HG02938 (cell line): ENCODE results near the gene TTC17.
"Not testable (repeated sequence)": the region's sequence is repeated elsewhere in the genome, so short reads cannot be mapped to it uniquely, and the experiment has no call there.

Source experiments
- ATAC-seq: cut with Tn5 transposase; IDR thresholded peaks from one replicate; pipeline ENCODE4 v1.9.1; 2021; ENCODE audit warnings: mild to moderate bottlenecking, moderate library complexity; ENCODE audit not compliant: unreplicated experiment

The TTC17 gene, protein sequence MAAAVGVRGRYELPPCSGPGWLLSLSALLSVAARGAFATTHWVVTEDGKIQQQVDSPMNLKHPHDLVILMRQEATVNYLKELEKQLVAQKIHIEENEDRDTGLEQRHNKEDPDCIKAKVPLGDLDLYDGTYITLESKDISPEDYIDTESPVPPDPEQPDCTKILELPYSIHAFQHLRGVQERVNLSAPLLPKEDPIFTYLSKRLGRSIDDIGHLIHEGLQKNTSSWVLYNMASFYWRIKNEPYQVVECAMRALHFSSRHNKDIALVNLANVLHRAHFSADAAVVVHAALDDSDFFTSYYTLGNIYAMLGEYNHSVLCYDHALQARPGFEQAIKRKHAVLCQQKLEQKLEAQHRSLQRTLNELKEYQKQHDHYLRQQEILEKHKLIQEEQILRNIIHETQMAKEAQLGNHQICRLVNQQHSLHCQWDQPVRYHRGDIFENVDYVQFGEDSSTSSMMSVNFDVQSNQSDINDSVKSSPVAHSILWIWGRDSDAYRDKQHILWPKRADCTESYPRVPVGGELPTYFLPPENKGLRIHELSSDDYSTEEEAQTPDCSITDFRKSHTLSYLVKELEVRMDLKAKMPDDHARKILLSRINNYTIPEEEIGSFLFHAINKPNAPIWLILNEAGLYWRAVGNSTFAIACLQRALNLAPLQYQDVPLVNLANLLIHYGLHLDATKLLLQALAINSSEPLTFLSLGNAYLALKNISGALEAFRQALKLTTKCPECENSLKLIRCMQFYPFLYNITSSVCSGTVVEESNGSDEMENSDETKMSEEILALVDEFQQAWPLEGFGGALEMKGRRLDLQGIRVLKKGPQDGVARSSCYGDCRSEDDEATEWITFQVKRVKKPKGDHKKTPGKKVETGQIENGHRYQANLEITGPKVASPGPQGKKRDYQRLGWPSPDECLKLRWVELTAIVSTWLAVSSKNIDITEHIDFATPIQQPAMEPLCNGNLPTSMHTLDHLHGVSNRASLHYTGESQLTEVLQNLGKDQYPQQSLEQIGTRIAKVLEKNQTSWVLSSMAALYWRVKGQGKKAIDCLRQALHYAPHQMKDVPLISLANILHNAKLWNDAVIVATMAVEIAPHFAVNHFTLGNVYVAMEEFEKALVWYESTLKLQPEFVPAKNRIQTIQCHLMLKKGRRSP

DNA sequence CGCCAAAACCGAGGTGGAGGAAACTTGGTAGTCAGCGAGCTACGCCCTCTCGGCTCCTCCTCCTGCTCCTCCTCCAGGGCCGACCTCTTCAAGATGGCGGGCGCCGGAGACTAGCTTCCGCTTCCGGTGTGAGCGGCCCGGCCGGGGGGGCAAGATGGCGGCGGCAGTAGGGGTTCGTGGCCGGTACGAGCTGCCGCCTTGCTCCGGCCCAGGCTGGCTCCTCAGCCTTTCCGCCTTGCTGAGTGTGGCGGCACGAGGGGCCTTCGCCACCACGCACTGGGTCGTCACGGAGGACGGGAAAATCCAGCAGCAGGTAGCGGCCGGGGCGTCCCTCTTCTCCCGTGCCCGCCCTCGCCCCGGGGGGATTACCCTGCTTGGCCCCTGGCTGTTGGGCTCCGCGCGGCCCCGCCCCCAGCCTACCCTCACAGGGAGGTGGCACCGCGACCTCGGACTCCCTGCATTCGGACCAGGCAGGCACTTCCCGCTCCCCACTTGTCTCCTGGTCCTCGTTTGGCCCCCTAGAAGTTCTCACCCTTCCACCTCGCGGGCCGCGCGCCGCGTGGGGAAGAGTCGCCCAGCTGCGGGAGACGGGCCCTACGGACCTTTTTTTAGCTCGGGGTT is at the start of gene TTC17:
Gene TTC17 (plus strand): TSS at position 120 of the 621 bp plus-strand sequence. CDS start 35 bp downstream, at position 155.
- ATAC-seq, result peak; percentile 89

DNA sequence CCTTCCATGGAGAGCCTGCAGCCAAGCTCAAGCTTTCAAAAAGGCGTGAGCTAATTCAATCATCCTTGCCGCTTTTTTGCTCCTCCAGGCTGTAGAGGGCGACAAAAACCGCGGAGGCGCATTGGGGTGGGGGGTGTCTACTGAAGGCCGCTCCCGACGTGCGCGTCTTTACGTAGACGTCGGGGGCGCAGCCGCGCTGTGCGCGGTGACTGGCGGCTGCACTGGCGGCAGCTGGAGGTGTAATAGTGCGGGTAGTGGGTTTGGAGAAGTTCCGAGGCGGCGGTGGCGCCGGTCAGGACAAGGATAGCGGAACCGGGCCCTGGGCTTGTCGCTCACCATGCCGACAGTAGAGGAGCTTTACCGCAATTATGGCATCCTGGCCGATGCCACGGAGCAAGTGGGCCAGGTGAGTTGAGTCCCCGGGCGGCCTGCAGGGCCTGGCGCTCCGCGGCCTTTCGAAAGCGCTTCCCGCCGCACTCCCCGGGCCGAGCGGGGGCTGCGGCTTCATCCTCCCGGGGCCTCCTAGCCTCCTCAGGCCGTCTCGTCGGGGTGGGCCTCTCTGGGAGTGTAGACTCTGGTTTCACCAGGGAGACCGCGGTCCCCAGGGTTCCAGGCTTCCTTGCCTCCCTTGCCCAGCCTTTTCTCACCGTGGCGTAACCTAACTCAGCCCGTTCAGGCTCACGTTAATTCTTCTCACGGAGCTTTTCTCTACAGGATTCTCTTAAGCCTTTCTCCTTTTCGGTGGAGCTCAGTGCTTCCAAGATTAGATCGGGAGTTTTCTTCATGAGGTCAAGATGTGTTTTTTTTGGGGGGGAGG is 46.7 kb upstream of the TTC17 start, which contains the start of gene API5:
Gene API5 (plus strand): TSS at position 206 of the 817 bp plus-strand sequence. CDS start 132 bp downstream, at position 338.
- peak; percentile 96 for ATAC-seq

DNA sequence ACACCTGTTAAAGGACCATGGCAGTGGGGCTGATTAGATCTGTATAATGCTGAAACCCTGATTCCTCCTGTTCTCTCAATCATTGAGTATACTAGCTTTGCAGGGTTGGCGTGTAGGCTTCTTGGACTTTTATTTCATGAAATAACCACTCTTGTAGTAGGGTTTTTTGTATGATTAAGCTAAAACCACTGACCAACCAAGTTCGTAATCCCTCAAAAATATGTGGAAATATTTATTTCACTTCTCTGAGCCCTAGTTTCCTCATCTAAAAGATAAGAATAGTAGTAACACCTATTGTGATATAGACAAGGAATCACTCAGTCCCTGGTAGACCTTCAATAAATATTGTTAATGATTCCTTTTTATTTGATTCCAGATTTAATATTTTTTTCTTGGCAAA is 42.8 kb upstream of the TTC17 start:
- ATAC-seq, result no peak

DNA sequence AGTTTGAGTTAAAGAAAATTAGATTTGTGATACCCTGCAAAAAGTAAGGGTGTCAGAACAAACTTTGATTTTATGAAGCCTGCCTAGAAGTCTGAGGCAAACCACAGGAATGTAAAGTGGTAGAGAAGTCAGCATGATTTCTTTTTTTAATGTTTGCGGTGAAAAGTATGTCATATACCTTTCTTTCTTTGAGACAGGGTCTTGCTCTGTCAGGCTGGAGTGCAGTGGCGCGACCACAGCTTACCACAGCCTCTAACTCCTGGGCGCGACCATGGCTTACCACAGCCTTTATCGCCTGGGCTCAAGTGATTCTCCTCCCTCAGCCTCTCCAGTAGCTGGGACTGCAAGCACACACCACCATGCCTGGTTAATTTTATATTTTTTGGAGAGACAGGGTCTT is 42.3 kb upstream of the TTC17 start:
- ATAC-seq, result no peak

DNA sequence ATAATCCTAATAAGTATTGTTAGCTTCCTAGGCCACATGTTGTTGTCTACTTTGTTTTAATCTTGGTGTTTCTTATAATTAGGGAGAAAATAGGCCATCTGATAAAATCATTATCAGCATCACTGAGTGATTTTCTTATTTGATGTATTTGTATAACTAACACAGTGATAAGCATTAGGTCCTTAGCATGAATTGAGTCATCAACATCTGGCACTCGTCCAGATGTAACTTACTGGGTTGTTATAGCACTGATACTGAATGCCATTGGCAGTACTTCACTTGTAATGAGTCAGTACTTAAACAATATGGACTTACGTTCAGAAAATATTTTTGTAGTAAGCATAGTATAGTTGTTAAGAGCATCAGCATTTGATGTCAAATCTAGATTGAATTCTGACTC is 30.7 kb upstream of the TTC17 start:
- no peak for ATAC-seq

DNA sequence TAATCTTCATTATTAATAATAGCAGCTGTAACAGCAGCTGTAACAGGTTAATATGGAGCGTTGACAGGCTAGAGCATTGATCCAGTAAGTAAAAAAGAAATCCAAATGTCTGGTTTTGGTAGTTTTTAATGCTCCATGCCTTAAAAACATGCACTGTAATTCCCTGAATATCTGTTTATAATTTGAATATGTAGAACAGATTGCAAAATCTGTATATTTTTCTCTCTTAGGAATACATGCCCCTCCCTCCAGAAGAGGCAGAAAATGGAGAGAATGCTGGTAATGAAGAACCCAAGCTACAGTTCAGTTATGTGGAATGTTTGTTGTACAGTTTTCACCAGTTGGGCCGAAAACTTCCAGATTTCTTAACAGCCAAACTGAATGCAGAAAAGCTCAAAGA is 30.2 kb upstream of the TTC17 start:
- ATAC-seq, result no peak

DNA sequence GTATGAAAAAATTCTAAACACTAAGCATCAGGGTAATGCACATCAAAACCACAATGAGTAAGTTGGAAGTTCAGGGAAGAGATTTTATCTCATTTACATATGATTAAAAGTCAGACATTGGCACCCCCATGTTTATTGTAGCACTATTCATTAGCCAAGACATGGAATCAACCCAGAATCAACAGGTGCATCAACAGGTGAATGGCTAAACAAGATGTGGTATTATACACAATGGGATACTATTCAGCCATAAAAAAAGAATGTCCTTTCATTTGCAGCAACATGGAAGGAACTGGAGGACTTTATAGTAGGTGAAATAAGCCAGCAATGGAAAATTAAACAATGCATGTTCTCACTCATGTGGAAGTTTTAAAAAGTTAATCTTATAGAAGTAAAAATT is 17.6 kb upstream of the TTC17 start:
- no peak for ATAC-seq

DNA sequence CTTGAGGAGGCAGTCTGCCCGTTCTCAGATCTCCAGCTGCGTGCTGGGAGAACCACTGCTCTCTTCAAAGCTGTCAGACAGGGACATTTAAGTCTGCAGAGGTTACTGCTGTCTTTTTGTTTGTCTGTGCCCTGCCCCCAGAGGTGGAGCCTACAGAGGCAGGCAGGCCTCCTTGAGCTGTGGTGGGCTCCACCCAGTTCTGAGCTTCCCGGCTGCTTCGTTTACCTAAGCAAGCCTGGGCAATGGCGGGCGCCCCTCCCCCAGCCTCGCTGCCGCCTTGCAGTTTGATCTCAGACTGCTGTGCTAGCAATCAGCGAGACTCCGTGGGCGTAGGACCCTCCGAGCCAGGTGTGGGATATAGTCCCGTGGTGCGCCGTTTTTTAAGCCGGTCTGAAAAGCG is 7.3 kb upstream of the TTC17 start:
- not testable (repeated sequence) for ATAC-seq

DNA sequence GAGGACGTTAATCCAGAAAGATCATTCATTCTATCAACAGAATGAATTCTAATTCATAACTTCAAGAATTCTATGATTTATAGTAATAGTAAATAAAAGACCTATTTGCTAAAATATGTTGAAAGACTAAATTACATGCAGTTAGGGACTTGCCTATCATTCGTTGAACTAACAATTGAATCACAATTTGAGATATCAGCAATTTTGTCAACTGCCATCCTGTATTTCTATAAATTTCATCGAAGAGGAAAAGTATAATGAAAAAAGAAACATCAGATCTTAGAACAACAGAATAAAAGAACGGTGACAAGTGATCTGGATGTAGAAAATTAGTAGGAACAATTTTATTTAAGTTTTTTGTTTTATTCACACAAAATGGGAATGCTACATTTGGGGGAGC is 4.4 kb upstream of the TTC17 start:
- no peak for ATAC-seq

DNA sequence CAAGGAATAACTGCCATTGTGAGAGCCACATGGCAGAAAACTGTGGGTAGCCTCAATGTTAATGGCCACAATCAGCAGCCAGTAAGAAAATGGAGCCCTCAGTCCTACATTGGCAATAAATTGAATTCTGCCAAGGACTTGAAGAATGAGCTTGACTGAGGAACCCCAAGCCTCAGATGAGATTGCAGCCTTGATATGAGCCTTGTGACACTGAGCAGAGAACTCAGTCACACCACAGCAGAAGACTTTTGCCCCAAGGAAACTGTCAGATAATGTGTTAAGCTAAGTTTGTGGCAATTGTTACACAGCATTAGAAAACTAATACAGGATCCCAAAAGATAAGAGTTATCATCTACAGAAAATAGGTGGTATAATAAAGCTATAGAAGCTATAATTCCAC is 2.4 kb upstream of the TTC17 start:
- ATAC-seq, result no peak

DNA sequence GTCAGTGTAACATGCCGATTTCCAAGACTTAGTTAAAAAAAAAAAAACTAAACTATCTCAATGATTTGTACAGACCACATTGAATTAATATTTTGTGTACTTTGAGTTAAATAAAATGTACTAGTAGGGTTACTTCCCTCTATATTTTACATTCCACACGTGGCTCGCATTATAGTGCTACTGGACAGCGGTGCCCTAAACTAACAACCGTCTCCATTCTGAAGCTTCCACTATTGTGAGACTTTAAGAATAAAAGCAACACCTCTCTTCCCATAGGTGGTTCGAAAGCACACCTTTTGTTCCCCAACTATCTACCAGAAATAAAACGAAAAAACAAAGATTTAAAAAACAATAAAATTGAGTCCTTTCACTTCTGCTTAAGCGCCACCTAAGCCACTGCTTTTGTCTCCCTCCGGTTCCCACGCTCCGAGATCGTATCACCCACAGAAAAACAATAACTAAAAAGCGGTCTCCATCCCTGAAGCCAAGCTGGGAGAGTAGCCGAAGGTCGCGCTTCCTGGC is 380 bp upstream of the TTC17 start:
- ATAC-seq, result peak; percentile 0

DNA sequence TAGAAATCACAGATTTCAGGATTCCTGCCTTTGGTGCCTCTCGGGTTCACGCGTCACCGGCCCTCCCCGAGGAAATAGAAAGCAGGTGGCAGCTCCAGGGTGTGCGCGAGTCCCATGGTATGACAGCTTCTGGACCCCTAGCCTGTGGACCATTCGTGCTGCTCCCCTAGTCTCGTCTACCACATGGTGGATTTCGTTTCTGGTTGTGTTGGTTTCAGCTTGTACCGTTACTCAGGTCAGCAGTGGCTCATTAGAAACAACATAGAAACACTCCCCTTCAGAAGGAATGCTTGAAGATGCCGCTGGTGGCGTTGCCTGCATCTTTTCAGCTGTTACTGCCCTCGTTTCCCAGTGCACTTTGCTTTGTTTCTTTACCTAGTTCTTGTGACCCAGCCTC is 700 bp downstream of the TTC17 start:
- ATAC-seq, result peak; percentile 60

DNA sequence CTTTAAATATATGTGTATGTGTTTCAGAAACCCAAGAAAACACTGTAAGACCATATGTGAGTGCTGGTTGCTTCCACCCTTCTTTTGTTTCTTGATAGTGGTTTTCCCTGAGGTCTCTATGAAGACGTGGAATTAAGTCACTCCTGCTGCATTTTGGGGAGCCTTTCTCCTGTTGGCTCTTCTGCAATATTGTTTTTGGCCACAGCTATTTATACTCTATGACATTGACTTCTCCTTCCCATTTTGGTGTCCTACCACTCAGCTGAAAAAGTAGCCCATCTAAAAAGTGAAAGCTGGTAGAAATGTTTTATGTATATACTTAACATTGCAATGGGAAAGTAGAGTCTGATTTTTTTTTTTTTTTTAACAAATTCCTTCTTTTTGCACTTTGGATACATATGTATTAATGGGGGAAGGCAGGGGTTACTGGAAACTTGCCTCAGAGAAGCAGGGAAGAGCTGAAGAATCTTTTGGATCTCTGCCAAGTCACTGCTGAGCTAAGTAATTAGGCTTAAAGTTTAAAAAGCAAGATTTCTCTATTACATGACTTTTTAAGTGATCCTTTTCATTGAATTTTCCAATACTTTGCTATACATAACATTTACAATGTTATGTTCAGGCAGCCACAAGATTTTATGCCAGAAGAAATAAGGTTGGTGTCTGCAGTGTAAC is 1.8 kb downstream of the TTC17 start:
- ATAC-seq, result no peak

DNA sequence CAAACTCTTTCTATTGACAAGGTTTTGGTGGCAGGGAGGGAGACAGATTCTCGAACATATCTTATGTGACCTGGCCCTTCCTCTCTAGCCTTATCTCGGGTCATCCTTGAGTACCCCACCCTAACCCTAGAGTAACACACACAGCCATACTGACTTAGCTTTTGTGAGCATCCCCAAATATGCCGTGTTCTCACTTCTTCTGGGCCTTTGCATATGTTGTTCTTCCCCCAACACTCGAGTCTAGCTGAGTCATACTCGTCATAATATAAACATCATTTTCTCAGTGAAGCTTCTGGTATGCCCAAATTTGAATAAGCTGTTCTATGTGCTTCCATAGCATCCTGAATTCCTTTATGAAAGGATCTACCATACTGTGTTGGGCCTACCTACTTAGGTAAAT is 8.0 kb downstream of the TTC17 start:
- ATAC-seq, result no peak

DNA sequence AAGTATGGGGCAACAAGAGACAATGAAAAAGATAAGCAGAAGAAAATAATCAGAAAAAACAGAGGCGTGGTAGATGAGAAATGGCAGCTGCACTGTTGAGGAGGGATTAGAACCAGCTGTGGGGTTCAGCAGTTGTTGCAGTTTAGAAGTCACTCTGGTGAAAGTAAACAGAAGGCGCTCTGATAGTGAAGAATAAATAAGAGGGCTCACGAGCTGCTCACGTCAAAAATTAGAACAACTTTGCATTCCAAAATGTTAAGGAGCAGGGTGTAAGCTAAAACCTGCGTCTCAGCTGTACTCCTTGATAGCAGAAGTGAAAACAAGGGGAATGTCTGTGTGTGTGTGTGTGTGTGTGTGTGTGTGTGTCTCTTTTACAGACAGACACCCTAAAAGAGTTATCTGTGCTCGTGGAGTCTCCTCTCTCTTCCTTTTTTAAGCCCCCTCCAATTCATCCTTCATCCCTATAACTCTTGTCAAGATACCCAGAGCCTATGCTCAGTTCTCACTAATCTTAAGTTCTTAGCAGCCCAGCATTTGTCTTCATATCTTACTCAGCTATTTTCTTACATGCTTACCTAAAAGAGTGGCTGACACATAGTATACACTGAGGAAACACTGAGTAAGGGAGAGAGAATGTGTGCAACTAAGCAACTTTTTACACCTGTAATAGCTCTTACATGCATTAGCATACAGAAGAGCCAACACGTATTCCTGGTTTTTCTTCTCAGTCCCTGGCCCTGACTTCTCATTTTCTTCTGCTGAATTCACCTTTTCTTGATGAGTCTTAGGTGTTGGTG is 8.9 kb downstream of the TTC17 start:
- ATAC-seq, result no peak

DNA sequence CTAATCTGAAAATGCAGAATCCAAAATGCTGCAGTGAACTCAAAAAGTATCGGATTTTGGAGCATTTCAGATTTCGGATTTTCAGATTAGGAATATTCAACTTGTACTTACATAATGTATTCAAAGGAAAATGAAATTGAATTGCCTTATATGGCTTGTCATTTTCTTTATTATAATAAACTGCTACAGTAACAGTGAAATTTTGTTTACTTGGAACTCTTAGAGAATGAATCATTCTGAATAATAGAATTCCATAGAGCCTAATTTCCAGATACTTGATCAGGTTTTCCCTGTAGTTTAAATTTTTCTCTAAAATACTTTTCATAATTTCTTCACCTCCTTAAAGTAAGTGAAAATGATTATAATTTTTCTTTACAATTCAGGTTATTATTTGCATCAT is 17.3 kb downstream of the TTC17 start:
- ATAC-seq, result no peak

DNA sequence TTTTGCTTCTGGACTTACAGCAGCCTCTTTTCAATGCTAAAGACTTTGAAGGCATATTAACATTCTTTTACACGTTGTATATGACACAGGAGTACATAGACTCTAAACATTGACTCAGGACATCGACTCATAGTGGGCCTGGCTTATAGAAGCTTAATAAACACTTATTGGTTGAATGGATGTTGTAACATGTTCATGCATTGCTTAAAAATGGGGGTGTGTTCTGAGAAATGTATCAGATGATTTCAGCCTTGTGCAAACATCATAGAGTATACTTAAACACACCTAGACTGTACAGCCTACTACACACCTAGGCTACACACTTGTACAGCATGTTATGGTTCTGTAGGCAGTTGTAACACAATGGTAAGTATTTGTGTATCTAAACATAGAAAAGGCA is 17.9 kb downstream of the TTC17 start:
- no peak for ATAC-seq

DNA sequence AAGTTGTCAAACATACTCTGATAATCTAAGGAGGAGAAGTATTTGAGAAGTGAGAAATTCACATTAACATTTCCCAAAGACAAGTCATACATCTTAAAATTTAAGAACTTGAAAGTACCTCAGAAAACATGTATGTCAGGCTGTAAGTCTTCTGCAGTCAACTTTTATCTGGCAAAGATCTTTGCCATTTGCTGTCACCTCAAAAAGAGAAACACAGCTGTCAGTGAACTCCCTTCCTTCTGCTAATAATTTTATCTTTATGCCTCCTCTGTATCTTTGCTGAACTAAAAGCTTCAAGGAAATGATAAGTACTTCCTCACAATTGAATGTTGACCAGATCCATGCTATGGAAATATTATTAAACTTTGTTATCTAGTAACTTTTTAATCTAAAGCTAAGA is 18.7 kb downstream of the TTC17 start:
- no peak for ATAC-seq

DNA sequence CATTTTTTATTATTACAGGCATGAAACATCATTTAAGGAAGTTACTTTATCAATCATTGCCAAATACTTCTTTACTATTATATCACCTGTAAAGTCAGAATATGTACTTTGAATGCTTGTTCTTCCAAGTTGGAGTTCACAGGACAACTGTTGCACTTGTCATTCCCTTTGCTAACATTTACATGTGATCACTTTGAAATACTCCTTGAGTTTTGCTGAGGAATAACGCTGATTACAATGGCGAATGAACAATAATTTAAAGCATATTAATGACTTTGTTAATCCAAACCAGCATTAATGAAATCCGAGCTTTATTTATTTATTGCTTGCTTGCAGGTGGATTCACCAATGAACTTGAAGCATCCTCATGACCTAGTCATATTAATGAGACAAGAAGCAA is 20.2 kb downstream of the TTC17 start:
- no peak for ATAC-seq
